HG02884 (cell line): Measurements from ENCODE around the gene LMNA.

Source experiments
- ATAC-seq: cut with Tn5 transposase; IDR thresholded peaks from one replicate; pipeline ENCODE4 v1.9.1; 2021; ENCODE audit warnings: mild to moderate bottlenecking, moderate library complexity; ENCODE audit not compliant: unreplicated experiment

The LMNA gene

GRCh38 chr1:156138458-156138867, 24.0 kb downstream of the LMNA start:
- no peak for ATAC-seq

- ATAC-seq, result no peak
Observed at GRCh38 chr1:156140879-156141707, 26.6 kb downstream of the LMNA start.

GRCh38 chr1:156143765-156144489, 29.4 kb downstream of the LMNA start:
- no peak for ATAC-seq

DNA sequence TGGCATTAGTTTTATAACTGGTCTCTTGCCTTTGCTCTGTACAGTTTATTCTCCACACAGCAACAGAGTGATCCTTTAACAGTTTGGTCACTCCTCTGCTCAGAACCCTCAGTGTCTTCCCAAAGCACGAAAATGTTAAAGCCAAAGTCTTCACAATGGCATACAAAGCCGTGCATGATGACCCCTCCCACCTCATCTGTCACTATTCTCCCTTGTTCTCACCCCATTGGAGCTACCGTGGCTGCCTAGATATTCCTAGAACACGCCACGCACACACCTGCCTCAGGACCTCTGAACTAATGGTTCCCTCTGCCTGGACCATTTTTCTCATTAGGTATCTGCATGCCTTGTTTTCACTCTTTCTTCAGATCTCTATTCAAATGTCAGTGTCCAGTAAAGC, 30.2 kb downstream of the LMNA start:
- no peak for ATAC-seq

GRCh38 chr1:156145650-156146019, 31.1 kb downstream of the LMNA start:
- no peak for ATAC-seq

- ATAC-seq, result no peak
Observed at GRCh38 chr1:156146020-156146768, 31.7 kb downstream of the LMNA start.

DNA sequence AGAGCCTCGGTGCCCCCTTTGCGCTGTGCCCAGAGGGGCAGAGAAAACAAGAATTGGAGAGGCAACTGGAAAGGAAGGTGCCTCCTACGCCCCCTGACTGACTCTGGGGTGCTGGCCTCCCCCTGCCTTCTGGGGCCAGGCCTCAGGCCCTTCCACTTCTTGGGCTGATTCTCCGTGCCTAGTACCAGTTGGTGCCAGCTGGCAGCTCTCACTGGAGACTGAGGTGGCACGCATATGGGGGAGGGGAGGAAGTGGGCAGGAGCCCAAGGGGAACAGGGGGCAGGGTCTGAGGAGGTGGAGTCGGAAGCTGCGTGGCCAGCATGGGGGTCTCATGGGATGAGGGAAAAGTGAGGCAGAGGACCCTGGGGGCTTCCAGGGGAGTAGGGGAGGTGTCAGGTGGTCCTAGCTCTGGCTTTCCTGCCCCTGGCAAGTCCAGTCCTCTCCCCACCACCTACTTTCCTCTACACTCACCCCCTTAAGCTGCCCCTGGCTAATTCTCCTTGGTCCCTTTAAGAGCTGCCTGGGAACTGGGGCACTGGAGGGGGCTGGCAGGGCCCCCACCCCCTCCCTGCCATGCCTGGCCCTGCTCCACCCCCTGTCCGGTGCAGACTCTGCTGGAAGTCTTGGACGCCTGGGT, 32.4 kb downstream of the LMNA start:
- ATAC-seq, result no peak

DNA sequence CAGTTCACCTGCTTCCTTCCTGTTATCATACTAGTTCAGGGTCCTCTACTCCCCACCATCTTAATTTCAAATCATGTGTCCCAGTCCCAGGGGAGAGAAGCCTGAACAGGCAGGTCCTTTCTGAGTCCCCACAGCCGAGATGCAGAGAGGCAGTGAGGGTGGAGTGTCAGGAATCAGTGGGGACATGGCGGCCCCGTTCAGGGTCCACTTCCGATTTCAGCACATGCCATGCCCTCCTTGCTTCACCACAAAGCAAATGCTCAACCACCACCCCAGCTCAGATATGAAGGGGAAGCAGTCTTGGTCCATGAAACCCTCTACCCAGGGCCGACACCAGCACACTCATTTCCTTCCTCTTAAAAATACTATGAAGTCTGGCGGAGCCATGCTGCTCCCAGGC, 33.7 kb downstream of the LMNA start:
- ATAC-seq, result no peak

- ATAC-seq, result peak; percentile 42
Observed at GRCh38 chr1:156149374-156150332, 35.1 kb downstream of the LMNA start.

GRCh38 chr1:156150333-156151011, 36.0 kb downstream of the LMNA start:
- ATAC-seq, result no peak

- ATAC-seq, result no peak
Observed at GRCh38 chr1:156151093-156151688, 36.7 kb downstream of the LMNA start.

DNA sequence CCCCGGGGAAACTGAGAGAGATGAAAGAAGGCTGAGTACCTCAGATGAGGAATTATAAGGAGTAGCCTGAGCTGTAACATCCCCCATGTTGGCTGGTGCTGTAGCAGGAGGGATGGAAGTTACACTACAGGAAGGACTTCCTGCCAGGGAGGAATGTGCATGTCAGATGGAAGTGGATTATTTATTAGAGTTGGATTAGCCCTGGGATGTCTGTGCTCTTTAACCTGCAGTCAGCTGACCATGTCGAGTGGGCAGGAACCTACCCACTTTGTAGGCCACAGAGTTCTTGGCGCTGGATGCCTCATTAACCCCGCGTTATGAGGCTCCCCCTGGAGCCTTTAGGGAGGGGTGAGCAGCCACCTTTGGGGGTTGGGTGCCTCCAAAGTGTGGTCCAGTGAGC, 38.1 kb downstream of the LMNA start:
- ATAC-seq, result no peak

DNA sequence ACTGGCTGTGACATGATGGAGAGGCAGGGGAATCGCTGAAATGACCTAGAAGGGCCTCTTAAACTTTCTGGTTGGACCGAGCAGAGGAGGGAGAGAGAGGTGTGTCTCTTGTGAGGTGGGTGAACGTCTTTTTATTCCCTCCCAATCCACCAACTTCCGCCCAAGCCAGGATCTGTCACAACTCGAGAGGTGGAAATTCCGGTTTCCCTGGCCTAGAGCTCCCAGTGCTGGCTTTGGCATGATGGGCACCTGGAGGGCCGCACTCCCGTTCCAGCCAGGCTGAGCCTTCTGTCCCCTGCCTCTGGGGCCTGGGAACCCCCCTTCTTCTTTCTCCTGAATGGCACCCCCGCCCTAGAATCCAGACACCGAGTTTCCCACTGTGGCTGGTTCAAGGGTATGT, 38.9 kb downstream of the LMNA start, which contains the start of gene SEMA4A:
Gene SEMA4A (plus strand): TSS at position 224 of the 400 bp plus-strand sequence. CDS start 994 bp downstream, outside the sequence.
- ATAC-seq, result no peak

DNA sequence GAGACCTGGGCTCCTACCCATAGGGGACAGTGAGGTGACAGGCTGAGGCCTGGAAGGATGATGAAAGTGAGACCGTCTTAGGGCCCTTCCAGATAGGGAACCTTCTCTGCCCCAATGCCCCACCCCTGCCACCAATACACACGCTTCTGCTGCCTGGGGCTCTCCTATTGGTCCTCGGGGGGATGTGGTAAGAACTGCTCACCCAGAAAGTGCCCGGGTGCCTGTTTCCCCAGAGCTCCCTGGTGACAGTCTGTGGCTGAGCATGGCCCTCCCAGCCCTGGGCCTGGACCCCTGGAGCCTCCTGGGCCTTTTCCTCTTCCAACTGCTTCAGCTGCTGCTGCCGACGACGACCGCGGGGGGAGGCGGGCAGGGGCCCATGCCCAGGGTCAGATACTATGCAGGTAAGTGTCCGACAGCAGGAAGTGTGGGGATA, 39.8 kb downstream of the LMNA start:
- peak; percentile 43 for ATAC-seq

GRCh38 chr1:156155756-156156510, 41.4 kb downstream of the LMNA start:
- ATAC-seq, result no peak

DNA sequence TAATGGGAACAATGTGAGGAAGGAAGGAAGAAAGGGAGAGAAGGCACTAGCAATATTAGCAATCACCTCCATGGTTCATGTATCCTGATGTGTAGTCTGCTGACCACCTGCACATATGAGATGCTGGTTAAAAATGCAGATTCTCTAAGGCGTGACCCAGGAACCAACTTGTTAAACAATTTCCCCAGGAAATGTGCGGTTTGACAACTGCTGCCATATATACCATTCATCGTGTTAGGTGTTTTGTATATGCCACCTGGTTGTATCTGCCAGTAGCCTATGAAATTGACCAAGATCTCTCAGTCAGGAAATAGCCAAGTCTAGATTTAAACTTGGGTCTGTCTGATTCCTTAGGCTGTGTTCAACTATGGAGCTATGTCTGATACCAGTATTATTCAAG, 43.0 kb downstream of the LMNA start:
- ATAC-seq, result no peak

- no peak for ATAC-seq
Observed at GRCh38 chr1:156157966-156158365, 43.5 kb downstream of the LMNA start.
